Skeletal muscle cell (primary cell): ENCODE measurements around the gene MALT1.

ENCODE experiments used
- DNase-seq: peaks from one replicate; pipeline ENCODE4 v3.0.0-alpha.2; 2010; ENCODE audit warnings: low read depth
- H3K4me3 ChIP-seq: 2 replicates; pipeline ENCODE4 v1.5.1; 2011; ENCODE audit warnings: low read depth, mild to moderate bottlenecking, control low read depth, low read length, moderate library complexity

The MALT1 gene

DNA sequence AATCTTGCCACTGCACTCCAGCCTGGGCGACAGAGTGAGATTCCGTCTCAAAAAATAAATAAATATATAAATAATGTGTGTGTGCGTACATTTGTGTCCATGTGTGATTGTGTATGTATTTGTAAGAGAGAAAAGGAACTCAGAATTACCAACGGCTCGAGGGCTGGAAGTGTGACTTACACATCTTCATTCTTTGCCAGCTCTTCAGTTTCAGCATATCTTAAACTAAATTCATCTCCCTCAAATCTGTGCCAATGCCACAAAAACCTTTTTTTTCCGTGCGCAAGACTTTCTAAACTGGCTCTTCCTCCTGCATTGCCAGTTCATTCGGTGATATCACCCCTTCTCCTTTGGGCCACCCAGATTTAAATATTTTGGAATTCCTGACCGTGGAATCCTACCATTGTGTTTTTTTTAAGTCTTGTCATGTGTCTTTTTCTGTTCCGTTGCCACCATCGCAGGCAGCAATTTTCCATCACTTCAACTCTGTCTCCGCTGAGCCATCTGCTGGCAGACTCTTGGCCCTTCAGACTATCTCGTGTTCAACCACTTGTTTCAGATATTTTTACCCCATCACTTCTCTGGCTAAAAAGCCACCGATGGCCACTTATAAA is 116.4 kb downstream of the MALT1 start:
- no peak overlapping the region for H3K4me3 ChIP-seq
- no peak for DNase-seq

DNA sequence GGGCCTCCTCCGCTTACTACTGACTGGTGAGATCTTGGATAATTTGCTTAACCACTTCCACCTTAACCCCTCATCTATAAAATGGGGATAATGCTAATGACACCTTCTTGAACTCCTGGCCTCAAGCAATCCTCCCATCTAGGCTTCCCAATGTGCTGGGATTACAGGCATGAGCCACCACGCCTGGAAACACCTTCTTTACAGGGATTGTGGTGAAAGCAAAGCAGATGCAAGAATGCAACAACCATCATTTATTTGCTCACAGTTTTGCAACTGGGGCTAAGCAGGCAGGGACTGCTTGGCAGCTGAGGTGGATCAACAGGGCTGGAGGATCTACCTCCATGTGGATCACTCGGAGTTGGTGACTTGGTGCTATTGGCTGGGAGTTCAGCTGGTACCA is 117.2 kb downstream of the MALT1 start:
- no peak overlapping the region for H3K4me3 ChIP-seq
- no peak for DNase-seq

DNA sequence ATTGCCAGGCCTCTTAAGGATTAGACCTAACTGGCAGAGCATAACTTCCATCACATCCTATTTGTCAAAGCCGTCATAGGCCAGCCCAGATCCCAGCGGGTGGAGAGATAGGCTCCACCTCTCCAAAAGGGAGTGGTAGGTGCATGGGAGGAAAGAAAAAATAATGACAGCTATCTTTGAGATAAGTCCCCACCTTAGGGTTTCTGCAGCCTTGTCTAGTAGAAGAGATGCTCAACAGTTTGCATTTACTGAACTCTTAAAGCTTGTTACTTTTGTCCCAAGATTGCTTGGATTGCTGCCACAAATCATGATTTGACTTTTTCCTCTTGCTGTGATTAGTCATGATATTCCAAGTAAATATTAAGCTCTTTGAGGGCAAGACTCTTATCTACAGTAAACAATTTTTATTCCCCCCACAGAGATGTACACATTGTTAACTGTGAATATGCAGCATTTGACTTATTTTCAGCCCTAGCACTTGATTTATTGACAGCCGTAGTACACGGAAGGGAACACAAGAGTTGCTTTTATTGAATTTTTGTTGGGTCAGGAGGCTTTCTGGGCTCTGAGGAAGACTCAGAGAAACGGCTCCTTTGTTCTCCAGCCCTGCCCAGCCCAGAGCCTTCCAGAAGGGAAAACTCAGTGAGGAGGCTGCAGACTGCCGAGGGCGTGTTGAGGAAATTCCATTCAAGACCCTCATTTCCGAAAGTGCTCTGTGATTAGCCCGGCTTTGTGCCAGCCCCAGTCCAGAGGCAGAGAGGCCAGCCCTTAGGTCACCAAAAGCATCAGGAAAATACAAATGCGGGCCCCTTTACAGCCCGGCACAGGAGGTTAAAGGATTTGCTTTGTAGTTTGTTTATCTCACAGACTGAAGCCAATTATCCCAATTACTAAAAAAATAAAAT is 118.0 kb downstream of the MALT1 start:
- no peak overlapping the region for H3K4me3 ChIP-seq
- no peak for DNase-seq

DNA sequence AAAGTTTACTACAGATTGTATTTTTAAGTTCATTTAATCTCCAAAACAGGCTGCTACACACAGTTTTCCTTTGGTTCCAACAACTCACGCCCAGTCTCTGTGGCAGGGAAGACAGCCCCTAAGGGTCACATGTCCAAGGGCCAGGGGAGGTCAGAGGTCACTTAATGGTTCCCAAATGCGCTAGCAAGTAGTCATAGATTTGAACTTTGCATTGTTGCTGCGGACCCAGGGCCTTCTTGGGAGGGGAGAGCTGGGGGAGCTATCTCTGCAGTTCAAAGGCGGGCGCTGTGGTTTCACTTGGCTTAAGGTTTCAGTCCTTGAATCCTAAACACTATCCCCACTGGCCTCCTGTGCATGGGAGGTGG is 118.6 kb downstream of the MALT1 start:
- DNase-seq = no peak
- H3K4me3 ChIP-seq = no peak overlapping the region

DNA sequence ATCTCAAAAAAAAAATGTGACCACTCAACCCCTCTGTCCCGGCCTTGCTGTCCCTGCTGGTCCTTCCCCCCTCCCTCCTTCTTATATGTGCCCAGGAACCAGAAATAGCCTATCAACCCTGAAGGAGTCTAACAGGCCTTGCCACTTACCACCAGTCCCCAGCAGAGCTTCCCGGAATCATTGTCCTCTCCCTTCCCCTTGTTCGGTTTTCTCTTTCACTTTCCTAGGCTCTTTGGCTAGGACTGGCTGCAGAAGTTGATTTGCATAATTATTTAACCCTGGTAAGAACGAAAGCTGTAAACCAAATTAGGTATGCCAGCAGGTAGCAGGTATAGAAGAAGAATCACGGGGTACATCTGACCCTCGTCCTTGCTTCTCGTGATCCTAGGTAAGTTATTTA is 120.8 kb downstream of the MALT1 start:
- DNase-seq = no peak
- no peak overlapping the region for H3K4me3 ChIP-seq

DNA sequence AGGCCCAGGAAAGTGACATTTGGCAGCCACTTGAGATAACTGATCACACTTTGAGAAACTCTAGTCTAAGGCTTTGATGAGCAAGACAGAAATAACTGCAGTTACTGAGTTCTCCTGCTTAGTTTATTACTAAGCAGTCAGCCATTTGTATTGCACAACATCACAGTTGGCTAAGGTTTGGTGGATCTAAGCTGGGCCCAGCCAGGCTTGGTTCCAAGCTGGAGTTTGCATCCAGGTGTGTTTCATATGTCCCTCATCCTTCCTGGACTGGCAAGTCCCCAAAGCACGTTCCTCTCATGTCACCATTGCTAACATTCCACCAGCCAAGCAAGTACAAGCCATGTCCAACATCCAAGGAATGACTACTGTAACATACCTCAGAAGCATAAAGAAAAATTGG is 122.1 kb downstream of the MALT1 start:
- DNase-seq = peak; percentile 53
- H3K4me3 ChIP-seq = no peak overlapping the region

DNA sequence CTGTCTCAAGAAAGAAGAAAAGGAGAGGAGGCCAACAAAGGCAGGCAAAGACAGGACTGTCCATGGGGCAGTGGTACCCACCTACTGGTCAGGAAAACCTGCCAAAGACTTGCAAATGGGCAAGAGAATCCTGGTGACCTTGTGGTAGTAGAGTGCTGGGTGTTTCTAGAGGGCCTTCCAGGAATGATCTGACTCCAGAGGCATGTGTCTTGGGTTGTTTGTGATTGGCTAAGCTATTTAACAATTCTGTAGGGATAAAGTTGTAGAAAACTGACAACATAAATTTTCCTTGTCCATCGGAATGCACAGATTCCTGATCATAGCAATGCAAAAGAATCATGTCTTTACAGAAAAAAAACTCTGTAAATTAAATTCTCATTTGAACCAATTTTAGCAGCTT is 125.0 kb downstream of the MALT1 start:
- H3K4me3 ChIP-seq = no peak overlapping the region
- no peak for DNase-seq

DNA sequence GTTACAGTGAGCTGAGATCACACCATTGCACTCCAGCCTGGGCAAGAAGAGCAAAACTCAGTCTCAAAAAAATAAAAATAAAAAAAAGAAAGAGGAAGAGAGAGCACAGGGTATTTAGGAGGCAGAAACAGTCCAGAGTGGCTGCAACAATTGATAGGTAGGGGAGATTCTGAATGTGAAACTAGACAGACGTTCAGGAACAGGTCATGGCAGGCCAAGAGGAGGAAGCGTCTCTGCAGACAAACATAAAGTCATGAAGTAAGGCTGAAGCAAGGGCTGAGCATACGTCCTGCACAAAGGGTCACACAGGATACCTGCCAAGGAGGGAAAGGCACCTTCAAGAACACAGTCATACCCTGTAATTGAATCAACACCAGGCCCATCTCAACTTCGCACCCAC is 129.3 kb downstream of the MALT1 start:
- H3K4me3 ChIP-seq = no peak overlapping the region
- DNase-seq = no peak

DNA sequence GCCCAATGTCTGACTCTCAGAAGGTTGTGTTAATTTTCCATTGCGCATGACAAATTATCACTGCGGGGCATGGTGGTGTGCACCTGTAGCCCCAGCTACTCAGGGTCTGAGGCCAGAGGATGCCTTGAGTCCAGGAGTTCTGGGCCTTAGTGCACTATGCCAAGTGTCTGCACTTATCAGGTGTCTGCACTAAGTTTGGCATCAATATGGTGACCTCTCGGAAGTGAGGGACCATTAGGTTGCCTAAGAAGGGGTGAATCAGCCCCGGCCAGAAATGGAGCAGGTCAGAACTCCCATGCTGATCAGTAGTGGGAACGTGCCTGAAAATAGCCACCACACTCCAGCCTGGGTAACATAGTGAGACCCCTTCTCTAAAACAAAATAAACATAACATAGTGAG is 131.7 kb downstream of the MALT1 start:
- DNase-seq = no peak
- no peak overlapping the region for H3K4me3 ChIP-seq

DNA sequence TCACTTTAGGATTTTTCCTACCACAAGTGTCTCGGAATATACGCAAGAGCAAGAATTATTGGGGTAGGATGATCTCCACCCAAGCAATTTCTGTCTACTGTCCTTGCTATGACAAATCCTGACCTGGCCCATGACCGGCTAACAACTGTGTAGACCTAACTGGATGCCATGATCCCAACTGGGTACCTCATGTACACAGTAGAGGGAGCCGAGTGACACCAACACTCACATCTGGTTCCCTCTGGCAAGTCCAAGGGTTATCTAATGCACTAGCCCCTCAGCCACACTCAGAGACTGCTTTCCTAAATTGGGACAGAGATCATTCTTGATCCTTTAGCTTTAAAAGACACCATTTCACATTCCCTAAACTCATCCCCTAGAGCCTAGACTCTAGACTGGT is 132.7 kb downstream of the MALT1 start:
- DNase-seq = no peak
- H3K4me3 ChIP-seq = no peak overlapping the region
